Measurements from ENCODE around the gene ABCA9. TPM values are rescaled to one million over a fixed set of nuclear protein-coding genes. Genes with fewer than 3 reads are reported as not detected.
A peak's percentile ranks its signal among the peaks of the same experiment; 100 is the strongest.
"Not testable (repeated sequence)": the region's sequence is repeated elsewhere in the genome, so short reads cannot be mapped to it uniquely, and the experiment has no call there.

Gene ABCA9
- total RNA-seq, 1 experiment from 2014 or later = not detected

DNA sequence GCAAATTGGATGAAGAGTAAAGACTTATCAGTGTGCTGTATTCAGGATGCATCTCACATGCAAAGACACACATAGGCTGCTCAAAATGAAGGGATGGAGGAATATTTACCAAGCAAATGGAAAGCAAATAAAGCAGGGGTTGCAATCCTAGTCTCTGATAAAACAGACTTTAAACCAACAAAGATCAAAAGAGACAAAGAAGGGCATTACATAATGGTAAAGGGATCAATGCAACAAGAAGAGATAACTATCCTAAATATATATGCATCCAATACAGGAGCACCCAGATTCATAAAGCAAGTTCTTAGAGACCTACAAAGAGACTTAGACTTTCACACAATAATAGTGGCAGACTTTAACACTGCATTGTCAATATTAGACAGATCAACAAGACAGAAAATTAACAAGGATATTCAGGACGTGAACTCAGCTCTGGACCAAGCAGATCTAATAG lies 12.1 kb upstream of the ABCA9 start:
- not testable (repeated sequence) for H3K27me3 ChIP-seq; DNase-seq; H3K36me3 ChIP-seq; H3K4me3 ChIP-seq; H3K4me1 ChIP-seq; H3K27ac ChIP-seq; H3K9me3 ChIP-seq (replicated peaks)

DNA sequence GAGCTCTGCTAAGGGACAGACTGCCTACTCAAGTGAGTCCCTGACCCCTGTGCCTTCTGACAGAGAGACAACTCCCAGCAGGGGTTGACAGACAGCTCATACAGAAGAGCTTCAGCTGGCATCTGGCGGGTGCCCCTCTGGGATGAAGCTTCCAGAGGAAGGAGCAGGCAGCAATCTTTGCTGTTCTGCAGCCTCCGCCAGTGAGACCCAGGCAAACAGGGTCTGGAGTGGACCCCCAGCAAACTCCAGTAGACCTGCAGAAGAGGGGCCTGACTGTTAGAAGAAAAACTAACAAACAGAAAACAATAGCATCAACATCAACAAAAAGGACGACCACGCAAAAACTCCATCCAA lies 10.5 kb upstream of the ABCA9 start:
- H3K27me3 ChIP-seq; H3K36me3 ChIP-seq; DNase-seq; H3K4me3 ChIP-seq; H3K27ac ChIP-seq; H3K9me3 ChIP-seq (replicated peaks); H3K4me1 ChIP-seq: not testable (repeated sequence)

DNA sequence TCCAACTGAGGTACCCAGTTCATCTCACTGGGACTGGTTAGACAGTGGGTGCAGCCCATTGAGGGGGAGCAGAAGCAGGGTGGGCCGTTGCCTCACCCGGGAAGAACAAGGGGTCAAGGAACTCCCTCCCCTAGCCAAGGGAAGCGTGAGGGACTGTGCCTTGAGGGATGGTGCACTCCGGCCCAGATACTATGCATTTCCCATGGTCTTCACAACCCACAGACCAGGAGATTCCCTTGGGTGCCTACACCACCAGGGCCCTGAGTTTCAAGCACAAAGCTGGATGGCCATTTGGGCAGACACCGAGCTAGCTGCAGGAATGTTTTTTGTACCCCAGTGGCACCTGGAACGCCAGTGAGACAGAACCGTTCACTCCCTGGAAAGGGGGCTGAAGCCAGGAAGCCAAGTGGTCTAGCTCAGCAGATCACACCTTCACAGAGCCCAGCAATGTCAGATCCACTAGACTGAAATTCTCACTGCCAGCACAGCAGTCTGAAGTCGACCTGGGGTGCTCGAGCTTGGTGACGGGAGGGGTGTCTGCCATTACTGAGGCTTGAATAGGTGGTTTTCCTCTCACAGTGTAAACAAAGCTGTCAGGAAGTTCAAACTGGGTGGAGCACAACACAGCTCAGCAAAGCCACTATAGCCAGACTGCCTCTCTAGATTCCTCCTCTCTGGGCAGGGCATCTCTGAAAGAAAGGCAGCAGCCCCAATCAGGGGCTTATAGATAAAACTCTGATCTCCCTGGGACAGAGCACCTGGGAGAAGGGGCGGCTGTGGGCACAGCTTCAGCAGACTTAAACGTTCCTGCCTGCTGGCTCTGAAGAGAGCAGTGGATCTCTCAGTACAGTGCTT lies 9.9 kb upstream of the ABCA9 start:
- not testable (repeated sequence) for H3K9me3 ChIP-seq (replicated peaks); H3K27ac ChIP-seq; H3K27me3 ChIP-seq; H3K4me3 ChIP-seq; DNase-seq; H3K4me1 ChIP-seq; H3K36me3 ChIP-seq

DNA sequence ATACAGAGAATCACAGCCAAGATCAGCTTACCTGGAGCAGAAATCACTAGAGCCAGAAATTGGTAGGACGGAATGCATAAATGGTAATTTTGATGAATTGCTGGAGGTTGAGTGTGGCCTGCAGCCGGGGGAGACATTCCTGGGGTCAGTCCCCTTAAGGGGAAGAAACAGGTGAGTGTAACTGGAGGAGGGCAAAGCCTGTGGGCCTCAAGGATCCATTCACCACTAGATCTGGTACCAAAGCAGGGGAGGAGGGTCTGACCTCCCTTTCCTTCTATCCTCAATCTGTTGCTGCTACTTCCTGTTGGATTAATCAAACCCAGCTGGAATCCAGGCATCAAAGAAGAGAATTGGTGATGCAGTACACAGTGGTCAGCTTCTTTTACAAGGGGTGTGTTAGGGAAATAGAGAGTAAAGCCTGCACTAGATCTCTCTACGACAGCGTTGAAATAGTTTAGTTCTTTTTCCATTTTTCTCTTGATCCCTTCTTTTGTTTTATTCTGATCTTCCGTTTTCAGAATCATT lies 8.6 kb upstream of the ABCA9 start:
- no peak for DNase-seq

DNA sequence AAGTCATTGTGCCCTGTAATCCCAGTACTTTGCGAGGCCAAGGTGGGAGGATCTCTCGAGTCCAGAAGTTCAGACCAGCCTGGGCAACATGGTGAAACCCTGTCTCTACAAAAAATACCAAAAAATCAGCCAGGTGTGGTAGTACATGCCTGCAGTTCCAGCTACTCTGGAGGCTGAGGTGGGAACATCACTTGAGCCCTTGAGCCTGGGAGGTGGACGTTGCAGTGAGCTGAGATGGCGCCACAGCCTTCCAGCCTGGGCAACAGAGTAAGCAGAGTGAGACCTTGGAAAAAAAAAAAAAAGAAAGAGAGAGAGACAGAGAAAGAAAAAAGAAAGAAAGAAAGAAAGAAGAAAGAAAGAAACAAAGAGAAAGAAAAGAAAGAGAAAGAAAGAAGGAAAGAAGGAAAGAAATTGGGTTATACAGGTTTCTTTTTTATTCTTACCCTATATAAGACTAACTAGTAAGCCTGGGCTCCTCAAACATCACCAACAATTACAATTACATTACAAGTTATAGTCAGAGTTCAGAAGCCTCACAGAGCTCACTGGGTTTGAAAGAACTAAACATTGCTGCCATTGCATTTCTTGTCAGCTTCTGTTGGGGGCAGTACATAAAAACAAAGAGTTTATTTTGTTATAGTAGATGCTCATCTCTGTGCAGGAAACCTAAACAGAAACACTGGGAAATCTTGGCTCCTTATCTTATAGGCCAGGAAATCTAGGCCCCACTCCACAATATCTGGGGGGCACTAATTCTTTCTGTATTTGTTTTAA lies 6.7 kb upstream of the ABCA9 start:
- Histone ChIP-seq H3K4me3 (no peak overlapping the region), H3K9me3 (replicated peaks) (no peaks in the 10 kb centered on the region), H3K4me1 (no peaks in the 10 kb centered on the region), H3K36me3 (no peaks in the 10 kb centered on the region), H3K27ac (no peak overlapping the region), H3K27me3 (no peaks in the 10 kb centered on the region)
- no peak for DNase-seq

More for the DNA sequence above, 8.6 kb upstream of the ABCA9 start:
- no peaks in the 10 kb centered on the region for H3K27me3 ChIP-seq
- H3K4me1 ChIP-seq = no peaks in the 10 kb centered on the region
- no peak overlapping the region for H3K4me3 ChIP-seq
- no peak overlapping the region for H3K27ac ChIP-seq
- no peaks in the 10 kb centered on the region for H3K36me3 ChIP-seq
- no peaks in the 10 kb centered on the region for H3K9me3 ChIP-seq (replicated peaks)

DNA sequence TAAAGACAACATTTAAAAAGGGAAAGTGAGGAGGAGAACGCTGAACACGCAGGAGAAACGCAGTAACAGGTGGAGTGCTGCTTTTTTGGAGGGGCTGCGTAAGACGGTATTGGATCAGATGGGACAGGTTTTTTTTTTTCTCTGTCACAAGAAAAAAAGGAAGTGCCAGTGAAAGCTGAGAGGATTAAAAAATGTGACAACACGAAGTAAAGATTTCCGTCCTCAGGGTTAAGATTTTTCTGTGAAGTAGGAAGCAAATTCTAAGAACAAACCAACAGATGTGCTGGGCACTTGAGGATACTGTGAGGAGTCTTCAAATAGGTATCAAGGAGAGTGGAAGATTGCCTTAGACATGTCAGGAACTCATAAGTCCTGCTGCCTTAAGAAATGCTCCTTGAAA lies 5.8 kb upstream of the ABCA9 start:
- H3K4me1 ChIP-seq = no peaks in the 10 kb centered on the region
- H3K4me3 ChIP-seq = no peak overlapping the region
- no peaks in the 10 kb centered on the region for H3K27me3 ChIP-seq
- H3K27ac ChIP-seq = no peak overlapping the region
- no peaks in the 10 kb centered on the region for H3K9me3 ChIP-seq (replicated peaks)
- no peaks in the 10 kb centered on the region for H3K36me3 ChIP-seq
- no peak for DNase-seq

DNA sequence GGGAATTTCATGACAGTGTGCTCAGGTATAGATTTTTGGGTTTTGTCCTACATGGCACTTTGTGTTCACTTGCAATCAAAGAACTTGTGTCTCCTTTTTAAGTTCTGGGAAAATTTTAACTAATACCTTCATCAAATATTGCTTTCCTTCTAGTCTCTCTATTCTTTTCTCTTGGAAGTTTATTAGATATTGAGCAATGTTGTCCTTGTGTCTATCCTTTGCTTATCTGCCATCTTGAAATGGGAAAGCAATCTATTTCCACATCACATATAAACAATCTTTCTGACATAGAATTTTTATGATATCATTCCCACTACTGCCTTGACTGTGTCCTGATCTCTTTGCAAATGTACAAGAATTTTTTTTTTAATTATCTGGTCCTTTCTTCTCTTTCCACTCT lies 4.4 kb upstream of the ABCA9 start:
- Histone ChIP-seq H3K4me1 (no peaks in the 10 kb centered on the region), H3K27me3 (no peaks in the 10 kb centered on the region), H3K27ac (no peak overlapping the region), H3K36me3 (no peaks in the 10 kb centered on the region), H3K9me3 (replicated peaks) (no peaks in the 10 kb centered on the region), H3K4me3 (no peak overlapping the region)
- no peak for DNase-seq

DNA sequence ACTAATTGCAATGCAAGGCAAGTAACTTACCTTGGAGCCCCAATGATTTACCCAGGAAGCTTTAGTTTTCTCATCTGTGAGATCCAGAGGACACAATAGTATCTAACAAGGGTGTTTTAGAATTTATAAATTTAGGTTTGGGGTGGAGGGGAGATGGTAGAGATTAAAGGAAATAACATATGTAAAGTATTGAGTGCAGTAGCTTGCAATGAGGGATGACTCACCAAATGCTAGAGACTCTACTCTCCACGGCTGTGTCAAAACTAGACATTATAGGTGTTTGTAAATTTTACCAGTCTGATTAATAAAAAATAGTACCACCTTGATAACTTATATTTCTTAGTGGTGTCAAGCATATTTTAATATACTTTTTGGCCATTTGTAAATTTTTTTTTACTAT lies 3.7 kb upstream of the ABCA9 start:
- no peak overlapping the region for H3K27ac ChIP-seq
- no peaks in the 10 kb centered on the region for H3K27me3 ChIP-seq
- no peak for DNase-seq

DNA sequence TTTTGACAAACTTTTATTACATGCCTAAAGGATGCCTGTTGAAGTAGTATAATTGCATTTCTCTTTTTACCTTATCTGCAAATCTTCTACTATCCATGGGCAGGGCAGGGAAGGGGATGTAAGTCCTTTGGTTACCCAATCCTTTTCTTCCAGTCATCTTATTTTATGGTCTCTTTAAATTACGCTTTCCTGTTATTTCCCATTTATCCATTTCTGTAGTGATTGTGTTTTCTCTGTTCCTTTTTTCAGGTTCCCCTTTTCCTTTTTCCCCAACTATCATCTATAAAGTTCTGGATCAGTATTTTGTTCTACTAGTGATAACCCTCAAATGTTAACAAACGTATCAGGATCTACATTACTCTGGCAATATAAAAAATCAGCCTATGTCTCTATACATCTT lies 3.3 kb upstream of the ABCA9 start:
- no peak for DNase-seq
- Histone ChIP-seq H3K27me3 (no peaks in the 10 kb centered on the region), H3K9me3 (replicated peaks) (no peaks in the 10 kb centered on the region), H3K27ac (no peak overlapping the region), H3K4me3 (no peak overlapping the region), H3K36me3 (no peaks in the 10 kb centered on the region), H3K4me1 (no peaks in the 10 kb centered on the region)

More for the DNA sequence above, 3.7 kb upstream of the ABCA9 start:
- no peaks in the 10 kb centered on the region for H3K4me1 ChIP-seq
- no peak overlapping the region for H3K4me3 ChIP-seq
- no peaks in the 10 kb centered on the region for H3K9me3 ChIP-seq (replicated peaks)
- no peaks in the 10 kb centered on the region for H3K36me3 ChIP-seq

DNA sequence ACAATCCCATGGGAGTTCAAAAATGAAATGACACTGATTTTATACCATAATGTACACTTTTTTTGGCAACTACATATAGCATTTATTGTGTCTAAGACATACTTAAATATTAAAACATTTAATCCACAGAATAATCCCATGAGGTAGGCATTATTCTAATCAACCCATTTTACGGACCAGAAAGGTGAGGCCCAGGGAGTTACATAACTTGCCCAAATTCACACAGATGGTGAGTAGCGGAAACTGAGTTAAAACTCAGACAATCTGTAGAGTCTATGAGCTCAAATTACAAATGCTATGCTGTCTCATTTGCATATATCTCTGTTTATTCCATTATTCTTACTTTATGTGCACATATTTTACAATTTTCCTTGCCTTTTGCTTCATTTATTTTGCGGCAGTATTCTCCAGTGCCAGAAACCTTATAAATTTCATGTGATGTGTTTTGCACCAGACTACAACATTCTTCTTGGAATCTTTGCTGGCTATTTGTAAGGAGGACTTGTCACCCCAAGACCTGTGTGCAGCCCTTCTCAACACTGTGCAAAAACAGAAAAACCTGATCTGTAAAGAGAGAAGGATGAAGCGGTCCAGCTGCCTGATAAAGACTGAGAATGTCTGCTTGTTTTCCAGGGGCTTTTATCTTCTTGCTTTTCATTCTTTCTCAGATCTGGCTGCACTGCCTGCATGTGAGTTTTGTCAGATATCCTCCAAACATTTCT lies 2.3 kb upstream of the ABCA9 start:
- no peaks in the 10 kb centered on the region for H3K36me3 ChIP-seq
- H3K4me3 ChIP-seq = no peak overlapping the region
- DNase-seq = no peak
- no peaks in the 10 kb centered on the region for H3K27me3 ChIP-seq
- H3K4me1 ChIP-seq = no peaks in the 10 kb centered on the region
- H3K9me3 ChIP-seq (replicated peaks) = no peaks in the 10 kb centered on the region
- no peak overlapping the region for H3K27ac ChIP-seq

DNA sequence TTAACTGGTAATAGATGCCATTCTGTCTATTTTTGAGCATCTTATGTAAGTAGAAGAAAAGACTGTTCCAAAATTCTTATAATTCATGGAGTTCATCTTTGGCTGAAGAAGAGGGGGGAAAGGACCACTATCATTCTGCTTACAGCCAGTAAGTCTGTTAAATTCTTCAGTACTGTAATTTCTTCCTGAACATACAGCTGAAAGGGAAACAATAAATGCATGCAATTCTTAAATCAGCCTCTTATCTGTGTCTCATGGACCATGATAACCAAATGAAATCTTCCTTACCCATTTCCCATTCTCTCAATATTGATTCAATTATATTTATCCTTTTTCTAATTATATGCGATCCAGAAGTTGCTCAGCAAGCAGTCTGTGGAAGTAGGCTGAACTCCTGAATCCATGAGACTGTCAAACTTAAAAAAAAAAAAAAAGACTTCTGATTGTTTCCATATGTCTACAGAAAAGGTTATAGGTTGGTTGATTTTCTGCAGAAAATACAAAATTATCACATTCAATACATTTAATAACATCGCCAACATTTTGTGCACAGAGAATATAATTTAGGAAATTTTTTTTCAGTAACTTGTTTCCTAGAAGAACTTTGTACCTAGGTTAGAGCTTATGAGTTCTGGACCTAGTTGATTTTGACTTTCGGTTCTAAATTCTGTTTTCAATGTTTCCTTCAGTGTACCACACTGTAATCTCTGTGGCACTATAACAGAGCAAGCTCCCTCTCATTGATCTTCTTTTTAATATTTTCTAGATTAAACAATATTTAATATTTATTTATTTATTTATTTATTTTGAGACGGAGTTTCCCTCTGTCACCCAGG lies 1.2 kb upstream of the ABCA9 start:
- Histone ChIP-seq H3K9me3 (replicated peaks) (no peaks in the 10 kb centered on the region), H3K36me3 (no peaks in the 10 kb centered on the region), H3K27ac (no peak overlapping the region), H3K27me3 (no peaks in the 10 kb centered on the region), H3K4me3 (no peak overlapping the region), H3K4me1 (no peaks in the 10 kb centered on the region)
- DNase-seq = no peak

DNA sequence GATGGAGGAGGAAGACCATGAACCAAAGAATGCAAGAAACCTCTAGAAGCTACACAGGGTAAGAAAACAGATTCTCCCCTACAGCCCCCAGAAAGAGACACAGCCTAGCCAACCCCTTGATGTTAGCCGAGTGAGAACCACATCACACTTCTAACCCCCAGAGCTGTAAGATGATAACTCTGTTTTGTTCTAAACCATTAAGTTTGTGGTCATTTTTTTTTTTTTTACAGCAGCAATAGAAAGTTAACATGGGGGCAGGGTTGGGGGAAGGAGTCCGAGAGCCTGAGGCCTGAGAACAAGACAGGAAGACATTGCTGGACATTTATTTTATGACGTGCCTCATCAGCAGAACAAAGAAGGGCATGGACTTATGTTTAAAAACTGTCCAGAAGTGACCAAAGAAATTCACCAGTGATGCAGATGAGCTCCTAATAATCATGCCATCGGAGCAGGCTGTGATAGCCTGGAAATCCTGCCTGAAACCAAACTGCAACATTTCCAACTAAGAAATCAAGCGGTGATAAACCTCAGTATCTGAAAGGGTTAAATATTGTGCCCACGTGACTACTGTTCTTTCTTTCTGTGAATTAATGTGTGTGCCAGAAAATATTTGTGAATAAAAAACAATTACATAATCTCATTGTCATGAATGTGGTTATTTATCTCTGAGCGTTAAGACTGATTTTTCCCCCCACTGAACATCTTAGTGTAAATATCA lies 1.1 kb downstream of the ABCA9 start:
- Histone ChIP-seq H3K27ac (no peak overlapping the region), H3K4me1 (no peaks in the 10 kb centered on the region), H3K36me3 (no peaks in the 10 kb centered on the region), H3K27me3 (no peaks in the 10 kb centered on the region), H3K9me3 (replicated peaks) (no peaks in the 10 kb centered on the region), H3K4me3 (no peak overlapping the region)
- no peak for DNase-seq

DNA sequence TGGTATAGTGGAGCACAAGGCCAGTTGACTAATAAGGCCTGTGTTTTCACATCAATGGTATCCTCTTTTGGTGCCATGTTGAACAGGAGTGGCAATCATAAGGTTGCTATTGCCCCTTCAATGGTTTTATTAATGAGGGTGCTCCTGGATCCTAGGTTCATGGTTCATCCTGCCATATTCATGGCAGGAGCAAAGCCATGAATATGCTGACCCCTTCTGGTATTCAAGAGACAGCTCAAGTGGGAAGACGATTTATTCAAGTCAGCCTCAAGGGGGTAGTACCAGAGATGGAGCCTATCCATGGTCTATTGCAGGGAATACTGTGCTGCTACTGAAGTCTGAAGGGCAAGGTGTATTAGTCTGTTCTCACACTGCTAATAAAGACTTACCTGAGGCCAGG lies 2.6 kb downstream of the ABCA9 start:
- Histone ChIP-seq H3K4me1 (no peaks in the 10 kb centered on the region), H3K27me3 (no peaks in the 10 kb centered on the region), H3K9me3 (replicated peaks) (no peaks in the 10 kb centered on the region), H3K4me3 (no peak overlapping the region), H3K27ac (no peak overlapping the region), H3K36me3 (no peaks in the 10 kb centered on the region)
- DNase-seq = peak in 1 of 2 experiments; percentile 4

DNA sequence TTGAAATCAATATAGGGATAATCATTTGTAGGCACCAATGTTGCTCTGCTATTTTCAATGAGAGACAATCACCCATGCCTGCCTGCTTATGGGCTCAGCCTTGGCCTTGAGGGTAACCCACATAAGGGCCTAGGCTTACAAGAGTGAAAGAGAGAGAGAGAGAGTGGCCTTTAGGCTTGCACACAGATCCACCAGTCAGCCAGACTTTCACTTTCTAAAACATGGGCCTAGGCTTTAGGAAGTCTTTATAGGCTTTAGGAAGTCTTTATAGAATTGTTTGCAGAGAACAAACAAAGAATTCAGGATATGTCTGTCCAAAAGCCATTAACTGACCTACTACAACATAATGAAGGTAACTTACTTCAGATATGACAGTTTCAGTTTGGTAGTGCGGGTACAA lies 3.4 kb downstream of the ABCA9 start:
- H3K27me3 ChIP-seq = no peaks in the 10 kb centered on the region
- H3K4me1 ChIP-seq = no peaks in the 10 kb centered on the region
- H3K36me3 ChIP-seq = no peaks in the 10 kb centered on the region
- no peaks in the 10 kb centered on the region for H3K9me3 ChIP-seq (replicated peaks)
- no peak for DNase-seq
- H3K27ac ChIP-seq = no peak overlapping the region
- no peak overlapping the region for H3K4me3 ChIP-seq
